ENCODE measurements around the gene LAG3.

LAG3 gene

DNA sequence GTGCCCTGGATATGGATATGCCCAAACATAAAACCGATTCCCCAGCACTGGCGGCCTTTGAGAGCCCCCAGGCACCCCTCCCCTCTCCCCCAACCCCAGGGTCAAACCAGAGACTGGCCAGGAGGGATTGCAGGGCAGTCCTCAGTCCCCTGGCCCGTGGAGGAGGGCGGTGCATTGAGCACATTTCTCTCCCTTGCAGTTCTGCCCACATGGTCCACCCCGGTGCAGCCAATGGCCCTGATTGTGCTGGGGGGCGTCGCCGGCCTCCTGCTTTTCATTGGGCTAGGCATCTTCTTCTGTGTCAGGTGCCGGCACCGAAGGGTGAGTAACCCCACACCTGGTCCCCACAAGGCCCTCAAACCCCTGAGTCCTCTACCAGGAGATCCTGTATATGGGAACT is 45.9 kb downstream of the LAG3 start:
- DNase-seq, result peak in 2 of 10 donors; percentile 18 to 70

DNA sequence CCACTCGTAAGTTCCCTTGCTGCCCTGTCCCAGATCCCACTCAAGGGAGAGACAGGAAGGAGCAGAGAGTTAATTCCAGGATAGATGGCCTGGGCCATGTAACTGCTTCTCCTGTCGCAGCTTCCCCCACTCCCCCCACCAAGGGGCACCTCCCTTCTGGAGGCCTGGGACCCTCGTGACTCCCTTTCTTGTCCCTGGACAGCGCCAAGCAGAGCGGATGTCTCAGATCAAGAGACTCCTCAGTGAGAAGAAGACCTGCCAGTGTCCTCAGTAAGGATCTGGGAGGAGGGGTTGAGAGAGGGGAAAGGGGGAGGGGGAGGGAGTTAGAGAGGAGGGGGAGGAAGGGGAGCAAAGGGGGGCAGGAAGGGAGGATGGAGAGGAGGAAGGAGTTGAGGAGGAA is 46.3 kb downstream of the LAG3 start:
- intact Hi-C loops (cut with DNase I), result no loop called here
- DNase-seq, result peak in 2 of 10 donors; percentile 52 to 66

More for the DNA sequence above, 45.9 kb downstream of the LAG3 start:
- intact Hi-C loops (cut with DNase I), result no loop called here

GRCh38 chr12:6819106-6820030 is 47.0 kb downstream of the LAG3 start:
- peak in 2 of 10 donors; percentile 44 to 78 for DNase-seq
- intact Hi-C loops (cut with DNase I), result no loop called here

DNA sequence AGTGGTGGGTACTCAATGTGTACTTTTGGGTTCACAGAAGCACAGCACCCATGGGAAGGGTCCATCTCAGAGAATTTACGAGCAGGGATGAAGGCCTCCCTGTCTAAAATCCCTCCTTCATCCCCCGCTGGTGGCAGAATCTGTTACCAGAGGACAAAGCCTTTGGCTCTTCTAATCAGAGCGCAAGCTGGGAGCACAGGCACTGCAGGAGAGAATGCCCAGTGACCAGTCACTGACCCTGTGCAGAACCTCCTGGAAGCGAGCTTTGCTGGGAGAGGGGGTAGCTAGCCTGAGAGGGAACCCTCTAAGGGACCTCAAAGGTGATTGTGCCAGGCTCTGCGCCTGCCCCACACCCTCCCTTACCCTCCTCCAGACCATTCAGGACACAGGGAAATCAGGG is 47.8 kb downstream of the LAG3 start:
- intact Hi-C loops (cut with DNase I), result no loop called here
- peak in 2 of 10 donors; percentile 52 to 76 for DNase-seq

- intact Hi-C loops (cut with DNase I), result no loop called here
- peak in 9 of 10 donors; percentile 54 to 94 (median 70) for DNase-seq
Measured at GRCh38 chr12:6821591-6822425, 49.5 kb downstream of the LAG3 start, which contains the start of gene GPR162. Gene GPR162 (plus strand): TSS chr12:6821821. CDS start chr12:6823899, 2,078 bp downstream.

DNA sequence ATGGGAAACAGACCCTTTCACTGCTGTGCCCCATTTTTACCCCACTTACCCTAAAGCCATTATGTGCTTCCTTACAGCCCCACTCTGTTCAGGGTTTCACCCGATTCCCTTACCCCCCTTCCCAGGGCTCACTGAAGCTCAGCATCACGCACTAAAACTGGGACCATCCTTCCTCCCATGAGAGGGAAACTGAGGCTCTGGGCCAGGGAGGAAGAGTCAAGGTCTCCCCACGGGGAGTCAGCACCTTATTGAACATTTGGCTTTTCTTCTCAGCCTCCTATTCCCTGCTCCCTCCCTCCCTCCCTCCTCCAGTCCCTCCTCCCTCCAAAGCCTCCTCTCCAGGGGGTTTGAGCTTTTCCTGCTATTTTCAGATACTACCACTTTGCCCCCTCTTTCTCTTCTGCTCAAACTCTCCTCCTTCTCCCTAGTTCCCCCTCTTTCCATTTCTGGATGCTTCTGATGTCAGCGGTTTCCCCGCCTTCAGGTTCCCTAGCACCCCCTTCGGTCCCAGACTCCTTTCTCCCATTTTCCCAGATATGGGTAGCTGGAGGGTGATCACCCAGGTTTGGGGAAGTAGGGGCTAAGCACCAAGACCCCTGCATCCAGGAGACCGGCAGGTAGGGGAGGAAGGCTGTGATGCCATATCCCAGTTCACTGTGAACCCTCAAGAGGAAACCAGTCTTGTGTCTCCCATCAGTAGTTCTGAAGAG is 50.3 kb downstream of the LAG3 start:
- peak in 2 of 10 donors; percentile 77 to 79 for DNase-seq
- intact Hi-C loops (cut with DNase I), result no loop called here

- intact Hi-C loops (cut with DNase I), result no loop called here
- peak in 2 of 10 donors; percentile 17 to 40 for DNase-seq
Measured at GRCh38 chr12:6823182-6824084, 51.1 kb downstream of the LAG3 start.

GRCh38 chr12:6824085-6824775 is 51.9 kb downstream of the LAG3 start:
- peak in 7 of 10 donors; percentile 45 to 94 (median 74) for DNase-seq
- intact Hi-C loops (cut with DNase I), result no loop called here

DNA sequence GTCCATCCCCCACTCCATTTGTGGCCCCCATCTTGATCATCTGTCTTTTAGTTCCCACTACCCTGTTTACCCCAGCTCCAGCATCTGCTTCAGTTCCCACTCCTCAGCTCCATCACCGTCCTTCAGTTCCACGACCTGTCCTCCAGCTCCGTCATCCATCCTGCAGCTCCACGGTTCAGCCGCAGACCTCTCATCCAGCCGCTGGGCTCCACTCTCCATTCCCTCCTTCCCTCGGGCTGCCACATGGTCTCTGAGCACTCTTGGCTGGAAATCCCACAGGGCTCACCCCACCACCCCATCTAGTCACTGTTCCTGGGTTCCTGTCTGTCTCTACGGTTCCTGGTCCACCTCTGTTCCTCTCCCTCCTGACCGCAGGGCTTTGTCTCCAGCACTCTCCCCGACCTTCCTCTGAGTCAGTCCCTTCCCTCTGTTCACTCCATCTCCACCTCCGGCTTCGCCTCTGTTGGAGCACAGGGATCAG is 52.6 kb downstream of the LAG3 start:
- intact Hi-C loops (cut with DNase I), result loop anchor here (1.0 to 5.0 kb wide), 2 partner anchors 72 to 88 kb away; partner anchors contain the start of gene MLF2
- peak in 2 of 10 donors; percentile 84 to 86 for DNase-seq

DNA sequence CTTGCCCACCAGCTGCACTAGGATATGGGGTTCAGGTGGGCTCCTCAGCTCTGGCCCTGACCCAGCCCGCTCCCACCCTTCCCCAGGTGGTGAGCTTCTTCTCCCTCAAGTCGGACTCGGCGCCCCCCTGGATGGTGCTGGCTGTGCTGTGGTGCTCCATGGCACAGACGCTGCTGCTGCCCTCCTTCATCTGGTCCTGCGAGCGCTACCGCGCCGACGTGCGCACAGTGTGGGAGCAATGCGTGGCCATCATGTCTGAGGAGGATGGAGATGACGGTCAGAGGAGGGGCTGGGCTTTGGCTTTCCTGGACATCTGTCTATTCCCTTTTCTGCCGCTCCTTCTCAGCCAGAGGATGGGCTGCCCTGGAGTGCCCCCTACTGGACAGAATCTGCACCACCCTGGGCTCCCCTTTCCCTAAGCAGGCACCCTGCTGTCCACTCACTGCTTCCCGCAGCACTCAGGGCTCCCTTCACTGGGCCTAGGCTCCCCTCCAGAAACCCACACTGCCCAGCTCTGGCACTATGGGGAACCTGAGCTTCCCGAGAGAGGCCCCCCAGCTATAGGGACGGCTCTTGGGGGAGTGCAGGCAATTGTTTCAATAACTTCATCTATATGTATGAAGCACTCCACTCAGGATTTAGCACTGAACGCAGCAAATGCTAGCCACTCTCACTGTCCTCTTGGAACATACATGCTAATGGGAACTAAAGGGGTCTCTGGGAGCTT is 53.2 kb downstream of the LAG3 start:
- intact Hi-C loops (cut with DNase I), result loop anchor here (1.0 to 5.0 kb wide), 2 partner anchors 72 to 88 kb away; partner anchors contain the start of gene MLF2
- DNase-seq, result peak; percentile 83 to 98 (median 90)

GRCh38 chr12:6826125-6826733 is 53.9 kb downstream of the LAG3 start:
- intact Hi-C loops (cut with DNase I), result loop anchor here (5.0 kb wide), 1 partner anchor 89 kb away; no protein-coding TSS in a partner anchor
- peak in 2 of 10 donors; percentile 60 to 66 for DNase-seq

DNA sequence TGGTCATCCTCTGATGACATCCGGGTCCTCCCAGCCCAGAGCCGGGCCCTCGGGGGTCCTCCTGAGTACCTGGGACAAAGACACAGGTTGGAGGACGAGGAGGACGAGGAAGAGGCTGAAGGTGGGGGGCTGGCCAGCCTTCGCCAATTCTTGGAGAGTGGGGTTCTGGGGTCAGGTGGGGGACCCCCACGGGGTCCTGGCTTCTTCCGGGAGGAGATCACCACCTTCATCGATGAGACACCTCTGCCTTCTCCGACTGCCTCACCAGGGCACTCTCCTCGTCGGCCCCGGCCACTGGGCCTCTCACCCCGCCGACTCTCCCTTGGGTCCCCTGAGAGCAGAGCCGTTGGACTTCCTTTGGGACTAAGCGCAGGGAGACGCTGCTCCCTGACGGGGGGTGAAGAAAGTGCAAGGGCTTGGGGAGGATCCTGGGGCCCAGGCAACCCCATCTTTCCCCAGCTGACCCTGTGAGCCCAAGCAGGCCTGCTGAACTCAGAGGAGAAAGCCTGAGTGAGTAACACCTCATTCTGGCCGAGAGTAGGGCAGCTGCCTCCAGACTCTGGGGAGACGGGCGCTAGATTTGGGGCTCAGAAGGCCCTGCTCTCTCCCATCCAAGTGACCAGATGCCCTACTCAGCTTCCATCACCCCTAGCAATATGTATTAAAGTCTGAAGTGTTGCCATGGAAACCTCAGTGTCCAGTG is 54.6 kb downstream of the LAG3 start:
- peak in 2 of 10 donors; percentile 59 to 66 for DNase-seq
- intact Hi-C loops (cut with DNase I), result loop anchor here (5.0 kb wide), 1 partner anchor 90 kb away; no protein-coding TSS in a partner anchor

- intact Hi-C loops (cut with DNase I), result loop anchor here (5.0 kb wide), 1 partner anchor 90 kb away; no protein-coding TSS in a partner anchor
- peak; percentile 62 to 97 (median 84) for DNase-seq
Measured at GRCh38 chr12:6827437-6827911, 55.2 kb downstream of the LAG3 start.
